ENCODE measurements around the gene RFX7.

The RFX7 gene

DNA sequence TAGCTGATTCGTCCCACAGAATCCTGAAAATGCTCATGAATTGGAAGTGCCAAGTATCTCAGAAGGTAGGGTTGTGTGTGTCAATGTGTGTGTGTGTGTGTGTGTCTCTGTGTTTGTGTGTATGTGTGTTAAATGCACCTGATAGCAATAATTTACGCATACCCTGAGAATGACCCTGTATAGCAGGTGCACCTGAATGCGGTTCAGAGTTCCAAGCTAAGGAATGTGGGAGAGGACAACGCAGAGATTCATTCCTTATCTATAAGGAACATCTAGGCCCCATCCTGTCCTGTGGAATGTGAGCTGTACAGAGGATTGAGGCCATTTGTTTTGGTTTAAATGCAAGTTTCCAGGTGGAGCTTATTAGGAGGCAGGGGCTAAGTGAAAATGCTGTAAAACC, 201.2 kb downstream of the RFX7 start:
- DNase-seq = no peak

DNA sequence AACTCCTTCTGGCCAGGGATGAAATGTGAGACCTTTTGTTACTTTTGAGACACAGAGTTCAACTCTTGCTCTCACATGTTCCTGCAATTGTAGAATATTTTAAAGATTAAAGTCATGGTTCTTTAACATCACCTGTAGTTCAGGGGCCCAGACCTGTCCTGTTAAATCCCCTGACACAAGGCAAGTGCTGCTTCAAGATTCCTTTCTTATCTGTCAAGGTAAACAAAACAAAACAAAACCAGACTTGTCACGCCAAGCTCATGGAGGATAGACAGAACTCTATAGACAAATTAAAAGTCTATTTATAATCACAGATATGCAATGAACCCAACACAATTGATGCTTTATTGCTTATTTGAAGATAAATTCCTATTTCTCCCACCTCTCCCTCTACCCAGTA, 201.6 kb downstream of the RFX7 start:
- DNase-seq = no peak

DNA sequence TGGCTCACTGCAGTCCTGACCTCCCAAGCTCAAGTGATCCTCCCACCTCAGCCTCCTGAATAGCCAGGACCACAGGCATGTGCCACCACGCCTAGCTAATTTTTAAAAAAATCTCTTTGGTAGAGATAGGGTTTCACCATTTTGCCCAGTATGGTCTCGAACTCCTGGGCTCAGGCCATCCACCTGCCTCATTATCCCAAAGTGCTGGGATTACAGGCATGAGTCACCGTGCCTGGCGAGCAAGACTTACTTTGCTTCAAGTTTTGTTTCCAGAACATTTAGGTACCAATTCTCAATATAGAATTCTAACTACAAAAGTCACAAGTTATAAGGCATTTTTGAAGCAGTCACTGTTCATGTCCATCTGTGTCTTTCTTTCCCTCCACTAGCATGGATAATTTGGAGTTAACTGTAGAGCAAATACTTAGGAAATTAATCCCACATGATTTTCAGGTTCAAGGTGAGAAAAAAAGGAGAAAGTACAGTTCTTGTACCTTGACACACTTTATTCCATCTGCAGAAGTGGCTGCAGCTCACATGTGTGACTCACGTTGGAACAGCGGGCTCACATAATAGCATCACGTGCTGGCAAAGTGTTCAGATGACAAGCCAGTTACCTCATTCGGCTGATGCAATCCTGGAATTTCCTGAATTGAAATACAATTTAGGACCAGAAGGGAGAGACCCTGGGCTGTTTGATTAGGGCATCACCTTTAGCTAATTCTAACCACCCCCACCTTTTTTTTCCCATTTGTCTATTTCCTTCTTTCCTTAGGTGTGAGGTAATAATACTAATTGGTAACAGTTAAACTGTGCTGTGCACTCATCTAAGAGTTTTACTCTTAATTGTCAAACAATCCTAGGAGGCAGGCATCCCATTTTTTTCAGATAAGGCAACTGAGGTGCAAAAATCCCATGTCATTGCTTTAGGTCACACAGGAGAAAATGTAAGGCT, 203.3 kb downstream of the RFX7 start:
- DNase-seq = no peak

DNA sequence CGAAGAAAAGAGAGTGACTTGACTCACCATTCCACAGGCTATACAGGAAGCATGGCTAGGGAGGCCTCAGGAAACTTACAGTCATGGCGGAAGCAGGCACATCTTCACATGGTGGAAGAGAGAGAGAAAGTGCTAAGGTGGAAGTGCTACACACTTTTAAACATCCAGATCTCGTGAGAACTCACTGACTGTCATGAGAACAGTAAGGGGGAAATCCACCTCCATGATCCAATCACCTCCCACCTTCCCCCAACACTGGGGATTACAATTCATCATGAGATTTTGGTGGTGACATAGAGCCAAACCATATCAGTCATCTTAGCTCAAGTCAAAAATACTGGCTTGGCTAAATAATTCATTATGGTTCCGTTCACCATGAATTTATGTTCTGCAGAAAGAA, 205.0 kb downstream of the RFX7 start:
- DNase-seq = no peak

DNA sequence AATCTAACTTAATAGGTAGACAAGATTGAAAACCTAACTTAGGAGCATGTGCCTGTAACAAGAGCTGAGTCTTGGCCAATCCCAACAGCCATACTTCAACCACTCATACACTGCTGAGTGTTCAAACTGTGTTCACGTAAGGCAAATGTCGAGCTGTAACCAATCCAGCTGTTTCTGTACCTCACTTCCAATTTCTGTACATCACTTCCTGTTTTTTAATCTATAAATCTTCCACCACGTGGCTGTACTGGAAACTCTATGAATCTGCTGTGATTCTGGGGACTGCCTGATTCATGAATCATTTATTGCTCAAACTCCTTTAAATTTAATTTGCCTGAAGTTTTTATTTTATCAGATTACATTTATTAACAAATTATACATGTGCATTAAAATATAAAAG, 205.7 kb downstream of the RFX7 start:
- no peak for DNase-seq
